PC-9 (cell line): ENCODE results near the gene TM6SF1. TPM values are rescaled to one million over a fixed set of nuclear protein-coding genes. Genes with fewer than 3 reads are reported as not detected.

Experiments used
- BruUV-seq: library from RNA; stranded (reverse); fragments of 400-500 nt; replicated peaks from 2 replicates; lab custom pipeline; 2021; lab: Mats Ljungman, UMichigan
- CTCF ChIA-PET: fragments of 300-600 bp; sonication (Branson Sonifier 250); formaldehyde crosslinking; loops from one replicate; lab custom pipeline; 2022; ENCODE audit warnings: antibody characterized with exemption; lab: Charles Lee
- POLR2A ChIA-PET: fragments of 300-600 bp; sonication (Branson Sonifier 250); formaldehyde crosslinking; loops from one replicate; lab custom pipeline; 2022; ENCODE audit warnings: antibody characterized with exemption; ENCODE audit not compliant: unreplicated experiment; lab: Charles Lee
- DNase-seq, 2 experiments: peaks; one replicate each; pipeline versions ENCODE4 v3.0.0 to v3.0.0-alpha.2; 2015 to 2022; ENCODE audit warnings: mixed read lengths in 1 of 2
- H2AFZ ChIP-seq: fragments of 200-600 bp; sonication (generic); 2 replicates; pipeline ENCODE4 v1.8.1; 2017; ENCODE audit warnings: antibody characterized with exemption
- H3F3A ChIP-seq: fragments of 200-600 bp; sonication (generic); 2 replicates; pipeline ENCODE4 v1.8.1; 2017; ENCODE audit warnings: antibody characterized with exemption, mild to moderate bottlenecking, low read depth; ENCODE audit not compliant: insufficient read depth
- H3K27ac ChIP-seq: fragments of 200-600 bp; sonication (generic); 2 replicates; pipeline ENCODE4 v1.6.1; 2016; ENCODE audit warnings: mixed run types
- H3K27me3 ChIP-seq: fragments of 200-600 bp; sonication (generic); 2 replicates; pipeline ENCODE4 v1.6.1; 2016; ENCODE audit warnings: low read depth, mixed run types; ENCODE audit not compliant: insufficient read depth
- H3K36me3 ChIP-seq: fragments of 200-600 bp; sonication (generic); 2 replicates; pipeline ENCODE4 v1.6.1; 2016; ENCODE audit warnings: low read depth, mixed run types
- H3K4me1 ChIP-seq: fragments of 200-600 bp; sonication (generic); replicated peaks from 2 replicates; pipeline ENCODE4 v1.6.1; 2016; ENCODE audit warnings: mixed run types; ENCODE audit not compliant: insufficient read depth
- H3K4me2 ChIP-seq: fragments of 200-600 bp; sonication (generic); 2 replicates; pipeline ENCODE4 v1.6.1; 2017; ENCODE audit warnings: mixed run types
- H3K4me3 ChIP-seq: fragments of 200-600 bp; sonication (generic); 2 replicates; pipeline ENCODE4 v1.6.1; 2016; ENCODE audit warnings: mixed run types
- H3K79me2 ChIP-seq: fragments of 200-600 bp; sonication (generic); 2 replicates; pipeline ENCODE4 v1.6.1; 2017; ENCODE audit warnings: low read depth, mixed run types
- H3K9me2 ChIP-seq: fragments of 200-600 bp; sonication (generic); 2 replicates; pipeline ENCODE4 v1.8.1; 2017; ENCODE audit warnings: mild to moderate bottlenecking; ENCODE audit not compliant: insufficient read depth
- H3K9me3 ChIP-seq: fragments of 200-600 bp; sonication (generic); 2 replicates; pipeline ENCODE4 v1.8.1; 2016; ENCODE audit warnings: low read depth; ENCODE audit not compliant: insufficient read depth
- H4K20me1 ChIP-seq: fragments of 200-600 bp; sonication (generic); 2 replicates; pipeline ENCODE4 v1.8.1; 2017; ENCODE audit not compliant: insufficient read depth
- EZH2 ChIP-seq: fragments of 200-600 bp; sonication (generic); IDR thresholded peaks from 2 replicates; pipeline ENCODE4 v1.8.0; 2017; ENCODE audit warnings: antibody characterized with exemption, low read depth
- intact Hi-C: fragments of 100-400 bp; cut with micrococcal nuclease; formaldehyde crosslinking; loops from one replicate; pipeline ENCODE4 v1.10.0; 2022; ENCODE audit not compliant: unreplicated experiment
- total RNA-seq: library from RNA; stranded (reverse); gene quantifications from 2 replicates; pipeline ENCODE4 v1.2.3, GENCODE V29; 2021
- TF ChIP-seq, protein P1 (sequence below): fragments of 200-600 bp; sonication (generic); conservative IDR thresholded peaks from 2 replicates; pipeline ENCODE4 v1.6.1; 2017; ENCODE audit warnings: mixed run types, antibody characterized with exemption, mild to moderate bottlenecking, moderate library complexity

The TM6SF1 gene
- total RNA-seq, 1 experiment from 2014 or later, result not detected

- no peaks in the 10 kb centered on the region for H3K9me2 ChIP-seq
- H3K4me1 ChIP-seq, result no peaks in the 10 kb centered on the region
- no peaks in the 10 kb centered on the region for H4K20me1 ChIP-seq
- H3F3A ChIP-seq, result no peaks in the 10 kb centered on the region
- no peaks in the 10 kb centered on the region for H3K36me3 ChIP-seq
- no TSS peak for BruUV-seq
- H3K4me2 ChIP-seq, result no peak overlapping the region
- intact Hi-C loops, result no loop called here
- no peaks in the 10 kb centered on the region for H3K27me3 ChIP-seq
- no peak for DNase-seq
- H3K9me3 ChIP-seq, result no peaks in the 10 kb centered on the region
- H3K27ac ChIP-seq, result no peak overlapping the region
- ChIA-PET CTCF (no interaction called here), POLR2A (no interaction called here)
- H2AFZ ChIP-seq, result no peak overlapping the region
- no peak overlapping the region for H3K4me3 ChIP-seq
- H3K79me2 ChIP-seq, result no peaks in the 10 kb centered on the region
- TF ChIP-seq, protein P1, sequence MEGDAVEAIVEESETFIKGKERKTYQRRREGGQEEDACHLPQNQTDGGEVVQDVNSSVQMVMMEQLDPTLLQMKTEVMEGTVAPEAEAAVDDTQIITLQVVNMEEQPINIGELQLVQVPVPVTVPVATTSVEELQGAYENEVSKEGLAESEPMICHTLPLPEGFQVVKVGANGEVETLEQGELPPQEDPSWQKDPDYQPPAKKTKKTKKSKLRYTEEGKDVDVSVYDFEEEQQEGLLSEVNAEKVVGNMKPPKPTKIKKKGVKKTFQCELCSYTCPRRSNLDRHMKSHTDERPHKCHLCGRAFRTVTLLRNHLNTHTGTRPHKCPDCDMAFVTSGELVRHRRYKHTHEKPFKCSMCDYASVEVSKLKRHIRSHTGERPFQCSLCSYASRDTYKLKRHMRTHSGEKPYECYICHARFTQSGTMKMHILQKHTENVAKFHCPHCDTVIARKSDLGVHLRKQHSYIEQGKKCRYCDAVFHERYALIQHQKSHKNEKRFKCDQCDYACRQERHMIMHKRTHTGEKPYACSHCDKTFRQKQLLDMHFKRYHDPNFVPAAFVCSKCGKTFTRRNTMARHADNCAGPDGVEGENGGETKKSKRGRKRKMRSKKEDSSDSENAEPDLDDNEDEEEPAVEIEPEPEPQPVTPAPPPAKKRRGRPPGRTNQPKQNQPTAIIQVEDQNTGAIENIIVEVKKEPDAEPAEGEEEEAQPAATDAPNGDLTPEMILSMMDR, result no peak
- TF ChIP-seq EZH2, result no peak
Measured at GRCh38 chr15:83105440-83105839, 2.0 kb upstream of the TM6SF1 start.

GRCh38 chr15:83107841-83108181 lies 366 bp downstream of the TM6SF1 start:
- no peak overlapping the region for H3K4me2 ChIP-seq
- H2AFZ ChIP-seq, result no peak overlapping the region
- H3K79me2 ChIP-seq, result no peaks in the 10 kb centered on the region
- no peaks in the 10 kb centered on the region for H3K4me1 ChIP-seq
- H3K27me3 ChIP-seq, result no peaks in the 10 kb centered on the region
- DNase-seq, result no peak
- no peaks in the 10 kb centered on the region for H3K9me3 ChIP-seq
- ChIA-PET POLR2A (no interaction called here), CTCF (no interaction called here)
- intact Hi-C loops, result no loop called here
- no peaks in the 10 kb centered on the region for H3K36me3 ChIP-seq
- no peaks in the 10 kb centered on the region for H3F3A ChIP-seq
- no TSS peak for BruUV-seq
- no peak overlapping the region for H3K27ac ChIP-seq
- H4K20me1 ChIP-seq, result no peaks in the 10 kb centered on the region
- no peaks in the 10 kb centered on the region for H3K9me2 ChIP-seq
- no peak overlapping the region for H3K4me3 ChIP-seq
- TF ChIP-seq EZH2, result no peak
- TF ChIP-seq, protein P1, result no peak

- Histone ChIP-seq H3F3A (no peaks in the 10 kb centered on the region), H3K4me2 (no peak overlapping the region), H3K9me3 (no peaks in the 10 kb centered on the region), H3K36me3 (no peaks in the 10 kb centered on the region), H3K79me2 (no peaks in the 10 kb centered on the region), H4K20me1 (no peaks in the 10 kb centered on the region), H3K9me2 (no peaks in the 10 kb centered on the region), H3K27me3 (no peaks in the 10 kb centered on the region), H2AFZ (no peak overlapping the region), H3K27ac (no peak overlapping the region), H3K4me1 (no peaks in the 10 kb centered on the region), H3K4me3 (no peak overlapping the region)
- TF ChIP-seq EZH2, result no peak
- TF ChIP-seq, protein P1, result no peak
- BruUV-seq, result no TSS peak
- CTCF ChIA-PET, result no interaction called here
- POLR2A ChIA-PET, result no interaction called here
- no peak for DNase-seq
- intact Hi-C loops, result no loop called here
Measured at GRCh38 chr15:83108266-83109219, 1.1 kb downstream of the TM6SF1 start.
